ENCODE data around the gene CELSR3. TPM values are rescaled to one million over a fixed set of nuclear protein-coding genes. Genes with fewer than 3 reads are reported as not detected.

Gene CELSR3
- total RNA-seq, 2 experiments from 2014 or later = 4.9 to 5.0 TPM

DNA sequence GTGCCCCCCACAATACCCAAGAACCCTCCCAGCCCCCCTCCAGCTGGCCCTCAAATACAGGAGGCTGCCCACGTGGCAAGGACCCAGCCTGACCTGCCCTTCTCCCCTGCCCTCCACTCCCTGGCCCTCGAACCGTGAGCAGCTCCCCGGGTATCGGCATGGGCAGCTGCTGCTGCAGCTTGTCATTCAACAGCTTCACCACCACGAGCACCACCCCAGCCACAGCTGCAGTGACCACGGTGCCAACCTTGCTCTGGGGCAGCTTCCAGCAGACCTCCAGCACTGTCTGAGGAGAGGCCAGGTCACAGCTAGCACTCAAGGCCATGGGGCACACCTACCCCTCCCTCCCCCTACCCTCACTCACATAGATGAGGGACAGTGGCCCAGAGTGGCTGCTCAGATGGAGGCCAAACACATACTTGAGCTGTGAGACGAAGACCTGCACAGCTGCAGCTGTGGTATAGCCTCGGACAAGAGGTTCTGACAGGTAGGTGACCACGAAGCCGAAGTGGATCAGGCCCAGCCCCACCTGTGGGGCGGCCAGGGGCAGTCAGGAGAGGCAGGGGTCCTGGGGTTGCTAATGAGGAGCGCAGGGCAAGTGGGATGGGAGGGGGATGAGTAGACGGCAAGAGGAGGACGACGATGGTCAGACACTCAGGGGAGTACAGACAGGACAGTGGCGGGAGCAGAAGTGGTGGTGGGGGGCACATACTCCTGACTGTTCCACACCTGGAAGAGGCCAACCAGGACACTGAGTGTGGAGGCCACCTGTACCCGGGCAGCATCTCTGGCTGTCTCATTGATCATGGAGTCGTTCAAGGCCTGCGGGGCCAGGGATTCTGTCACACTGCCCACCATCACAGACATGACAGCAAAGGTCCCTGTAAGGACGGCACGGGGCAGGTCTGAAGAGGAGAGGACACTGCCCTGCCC is 30.9 kb downstream of the CELSR3 start:
- H3K36me3 ChIP-seq (ENCODE audit: insufficient read depth, low read length) = peaks cover 24% of the 10 kb centered on the region
- Mint-ChIP-seq H3K9me3 (no peaks in the 10 kb centered on the region), H3K36me3 (ENCODE audit: low read depth) (peaks cover 26% of the 10 kb centered on the region), H3K27ac (no peak overlapping the region), H3K4me1 (ENCODE audit: low read depth) (peaks cover 12% of the 10 kb centered on the region), H3K4me3 (peak overlapping the region; percentile 13), H3K27me3 (no peaks in the 10 kb centered on the region)
- TF ChIP-seq CTCF (IDR thresholded peaks at IDR 0.05) = no peak
- no peak overlapping the region for H3K27ac ChIP-seq (ENCODE audit: low read depth in 1 of 2, low read length in 2 of 2)
- CTCF ChIA-PET = no interaction called here
- H3K27me3 ChIP-seq (ENCODE audit: control insufficient read depth in 1 of 2, insufficient read depth in 2 of 2, low read length in 2 of 2) = no peaks in the 10 kb centered on the region
- intact Hi-C loops (cut with DNase I, micrococcal nuclease) = no loop called here
- POLR2A ChIA-PET = no interaction called here
- peaks cover 32% of the 10 kb centered on the region for H3K4me1 ChIP-seq (ENCODE audit: insufficient read depth, low read length)
- H3K9me3 ChIP-seq (ENCODE audit: control insufficient read depth in 1 of 2, insufficient read depth in 1 of 2, low read length in 2 of 2) = no peaks in the 10 kb centered on the region
- H3K4me3 ChIP-seq (ENCODE audit: low read length) = no peak overlapping the region
- DNase-seq (no peak), ATAC-seq (ENCODE audit: poor library complexity) (no peak)

GRCh38 chr3:48630833-48631232 is 31.9 kb downstream of the CELSR3 start:
- Histone ChIP-seq H3K27ac (ENCODE audit: low read depth in 1 of 2, low read length in 2 of 2) (no peak overlapping the region), H3K4me3 (ENCODE audit: low read length) (no peak overlapping the region), H3K9me3 (ENCODE audit: control insufficient read depth in 1 of 2, insufficient read depth in 1 of 2, low read length in 2 of 2) (no peaks in the 10 kb centered on the region), H3K36me3 (ENCODE audit: insufficient read depth, low read length) (peaks cover 24% of the 10 kb centered on the region), H3K27me3 (ENCODE audit: control insufficient read depth in 1 of 2, insufficient read depth in 2 of 2, low read length in 2 of 2) (no peaks in the 10 kb centered on the region), H3K4me1 (ENCODE audit: insufficient read depth, low read length) (peaks cover 24% of the 10 kb centered on the region)
- CTCF ChIA-PET = no interaction called here
- Mint-ChIP-seq H3K36me3 (ENCODE audit: low read depth) (peaks cover 31% of the 10 kb centered on the region), H3K27ac (no peak overlapping the region), H3K4me3 (no peak overlapping the region), H3K4me1 (ENCODE audit: low read depth) (peaks cover 7% of the 10 kb centered on the region), H3K9me3 (no peaks in the 10 kb centered on the region), H3K27me3 (no peaks in the 10 kb centered on the region)
- no peak for DNase-seq
- intact Hi-C loops (cut with DNase I, micrococcal nuclease) = no loop called here
- no peak for ATAC-seq (ENCODE audit: poor library complexity)
- POLR2A ChIA-PET = no interaction called here
- TF ChIP-seq CTCF (IDR thresholded peaks at IDR 0.05) = no peak

GRCh38 chr3:48630407-48630806 is 32.3 kb downstream of the CELSR3 start:
- no peak for DNase-seq
- H3K4me1 Mint-ChIP-seq (ENCODE audit: low read depth) = peaks cover 7% of the 10 kb centered on the region
- intact Hi-C loops (cut with DNase I, micrococcal nuclease) = no loop called here
- H3K36me3 Mint-ChIP-seq (ENCODE audit: low read depth) = peaks cover 31% of the 10 kb centered on the region
- H3K4me3 ChIP-seq (ENCODE audit: low read length) = no peak overlapping the region
- CTCF ChIA-PET = no interaction called here
- TF ChIP-seq CTCF (IDR thresholded peaks at IDR 0.05) = no peak
- no peaks in the 10 kb centered on the region for H3K27me3 ChIP-seq (ENCODE audit: control insufficient read depth in 1 of 2, insufficient read depth in 2 of 2, low read length in 2 of 2)
- POLR2A ChIA-PET = no interaction called here
- no peaks in the 10 kb centered on the region for H3K9me3 ChIP-seq (ENCODE audit: control insufficient read depth in 1 of 2, insufficient read depth in 1 of 2, low read length in 2 of 2)
- H3K27me3 Mint-ChIP-seq = no peaks in the 10 kb centered on the region
- H3K9me3 Mint-ChIP-seq = no peaks in the 10 kb centered on the region
- no peak overlapping the region for H3K27ac Mint-ChIP-seq
- no peak overlapping the region for H3K27ac ChIP-seq (ENCODE audit: low read depth in 1 of 2, low read length in 2 of 2)
- H3K36me3 ChIP-seq (ENCODE audit: insufficient read depth, low read length) = peaks cover 24% of the 10 kb centered on the region
- H3K4me3 Mint-ChIP-seq = no peak overlapping the region
- peaks cover 20% of the 10 kb centered on the region for H3K4me1 ChIP-seq (ENCODE audit: insufficient read depth, low read length)
- no peak for ATAC-seq (ENCODE audit: poor library complexity)
